ENCODE data around the gene CACNB1.

CACNB1 gene

GRCh38 chr17:39231091-39231561 is 33.7 kb upstream of the CACNB1 start (continued):
- TF ChIP-seq ATF2 (tag by site-specific recombination; IDR thresholded peaks at IDR 0.05; ENCODE audit: low read depth): no peak
- TF ChIP-seq ZNF280D (tag by site-specific recombination; IDR thresholded peaks at IDR 0.05): no peak
- TF ChIP-seq ZNF175 (tag by site-specific recombination; IDR thresholded peaks at IDR 0.05): no peak
- no peak for TF ChIP-seq REST (tag by site-specific recombination; IDR thresholded peaks at IDR 0.05)
- no peak for TF ChIP-seq ZNF701 (tag by site-specific recombination; IDR thresholded peaks at IDR 0.05)
- no peak for TF ChIP-seq ZBTB7A (tag by site-specific recombination; IDR thresholded peaks at IDR 0.05; ENCODE audit: low read depth)
- no peak for TF ChIP-seq ZNF391 (tag by site-specific recombination; IDR thresholded peaks at IDR 0.05; ENCODE audit: borderline replicate concordance, low read depth)
- TF ChIP-seq ZIC2 (tag by site-specific recombination; IDR thresholded peaks at IDR 0.05): peak; percentile 100
- no peak for TF ChIP-seq PBX3 (CRISPR knock-in tag; IDR thresholded peaks at IDR 0.05)
- TF ChIP-seq HOXA7 (CRISPR knock-in tag; IDR thresholded peaks at IDR 0.05; ENCODE audit: borderline replicate concordance): no peak
- TF ChIP-seq ZNF692 (tag by site-specific recombination; IDR thresholded peaks at IDR 0.05): no peak
- TF ChIP-seq ZNF791 (tag by site-specific recombination; IDR thresholded peaks at IDR 0.05): no peak
- peak; percentile 81 for TF ChIP-seq ZFHX2 (tag by site-specific recombination; conservative IDR thresholded peaks at IDR 0.05)
- TF ChIP-seq ZNF214 (tag by site-specific recombination; IDR thresholded peaks at IDR 0.05; ENCODE audit: borderline replicate concordance): no peak
- TF ChIP-seq ZNF777 (tag by site-specific recombination; IDR thresholded peaks at IDR 0.05; ENCODE audit: borderline replicate concordance): peak; percentile 46; the same call in 1 of the 2 replicates
- no peak for TF ChIP-seq HOXC10 (CRISPR knock-in tag; IDR thresholded peaks at IDR 0.05)
- 0 out of 2 replicates have a peak, but pooled peaks have one; percentile 38 for TF ChIP-seq SP7 (tag by site-specific recombination; IDR thresholded peaks at IDR 0.05)
- no peak for TF ChIP-seq ZNF768 (tag by site-specific recombination; IDR thresholded peaks at IDR 0.05)
- 0 out of 2 replicates have a peak, but pooled peaks have one; percentile 15 for TF ChIP-seq ZBTB8A (tag by site-specific recombination; IDR thresholded peaks at IDR 0.05)
- TF ChIP-seq ZNF114 (tag by site-specific recombination; IDR thresholded peaks at IDR 0.05): no peak
- TF ChIP-seq ZSCAN23 (tag by site-specific recombination; IDR thresholded peaks at IDR 0.05): no peak
- TF ChIP-seq ZNF184 (tag by site-specific recombination; IDR thresholded peaks at IDR 0.05): no peak
- no peak for TF ChIP-seq ZNF670 (tag by site-specific recombination; IDR thresholded peaks at IDR 0.05; ENCODE audit: low read depth)
- TF ChIP-seq ZNF585B (tag by site-specific recombination; IDR thresholded peaks at IDR 0.05): no peak
- no peak for TF ChIP-seq ZNF596 (tag by site-specific recombination; IDR thresholded peaks at IDR 0.05)
- peak; percentile 29; the same call in 1 of the 2 replicates for TF ChIP-seq ZBTB21 (tag by site-specific recombination; IDR thresholded peaks at IDR 0.05)
- no peak for TF ChIP-seq ZNF645 (tag by site-specific recombination; IDR thresholded peaks at IDR 0.05)
- no peak for TF ChIP-seq ZNF133 (tag by site-specific recombination; IDR thresholded peaks at IDR 0.05)
- no peak for TF ChIP-seq SALL2 (tag by site-specific recombination; IDR thresholded peaks at IDR 0.05; ENCODE audit: borderline replicate concordance)
- TF ChIP-seq ZNF404 (tag by site-specific recombination; IDR thresholded peaks at IDR 0.05): no peak

All from HEK293 (cell line).